NCI-H1694 treated with DMSO at 0.1 percent for 48 hours (cell line): ENCODE results near the gene TFPI.

Experiments
- DNase-seq: peaks from one replicate; lab custom pipeline; 2025; lab: John Stamatoyannopoulos, UW

Gene TFPI

GRCh38 chr2:187466129-187466792, 88.0 kb downstream of the TFPI start:
- DNase-seq: no peak

DNA sequence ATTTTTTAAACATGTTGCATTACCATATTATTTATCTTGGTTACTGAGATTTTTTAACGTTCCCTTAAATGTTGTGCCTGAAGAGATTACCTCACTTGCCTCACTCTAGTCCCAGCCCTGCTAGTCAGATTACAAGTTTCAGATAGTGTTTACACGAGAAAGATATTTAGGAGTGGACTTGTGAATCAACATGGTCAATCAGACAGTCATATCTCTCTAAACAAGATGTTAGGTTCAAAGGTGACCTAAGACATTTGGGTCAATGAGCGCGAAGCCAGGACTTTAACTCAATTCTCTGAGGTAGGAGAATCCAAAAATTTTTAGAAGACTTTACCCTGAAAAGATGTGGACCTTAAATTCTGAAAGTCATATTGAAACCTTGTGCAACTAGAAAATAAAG, 91.4 kb downstream of the TFPI start:
- no peak for DNase-seq

- peak; percentile 95 for DNase-seq
These were observed 92.7 kb downstream of the TFPI start for GRCh38 chr2:187461294-187462261.

DNA sequence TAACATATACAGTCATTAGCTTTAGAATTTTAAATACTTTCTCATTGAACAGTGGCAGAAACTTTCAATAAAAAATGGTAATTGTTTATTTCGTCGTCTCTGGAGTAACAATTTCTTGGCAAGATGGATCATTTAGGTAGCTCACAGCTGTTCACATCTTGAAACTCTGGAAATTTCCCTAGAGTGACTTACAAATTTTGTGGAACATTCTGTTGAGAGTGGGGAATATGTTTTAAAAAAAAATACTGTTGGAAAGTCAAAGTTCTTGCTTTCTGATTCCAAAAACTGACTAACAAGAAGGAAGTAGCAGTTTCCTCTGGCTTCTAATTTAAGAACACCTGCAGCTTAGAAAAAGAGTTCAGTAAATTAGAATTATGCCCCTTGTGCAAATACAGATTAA, 95.0 kb downstream of the TFPI start:
- DNase-seq: no peak

DNA sequence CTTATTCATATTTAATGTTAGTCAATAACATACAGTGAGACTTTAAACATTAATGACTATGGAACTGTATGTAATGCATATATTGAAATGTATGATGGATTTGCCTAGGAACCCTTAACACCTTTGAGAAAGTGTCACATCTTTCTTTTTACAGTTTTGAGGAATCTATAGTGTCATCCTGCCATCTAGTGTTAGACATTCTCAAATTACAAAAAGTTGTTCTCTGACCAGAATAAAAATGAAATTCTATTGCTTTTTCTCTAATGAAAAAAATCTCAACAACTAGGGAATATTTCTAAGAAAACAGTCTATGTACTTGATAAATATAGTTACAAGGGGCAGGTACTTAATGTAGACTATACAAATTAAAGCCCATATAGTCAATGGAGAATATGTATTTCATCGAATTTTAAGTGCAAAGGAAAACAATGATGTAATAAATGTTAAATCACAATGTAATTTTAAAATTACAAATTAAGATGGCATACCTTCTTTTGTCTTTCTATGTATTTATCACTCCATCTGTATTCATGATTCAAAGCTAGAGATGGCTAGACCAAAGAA, 101.1 kb downstream of the TFPI start:
- DNase-seq: peak; percentile 46

DNA sequence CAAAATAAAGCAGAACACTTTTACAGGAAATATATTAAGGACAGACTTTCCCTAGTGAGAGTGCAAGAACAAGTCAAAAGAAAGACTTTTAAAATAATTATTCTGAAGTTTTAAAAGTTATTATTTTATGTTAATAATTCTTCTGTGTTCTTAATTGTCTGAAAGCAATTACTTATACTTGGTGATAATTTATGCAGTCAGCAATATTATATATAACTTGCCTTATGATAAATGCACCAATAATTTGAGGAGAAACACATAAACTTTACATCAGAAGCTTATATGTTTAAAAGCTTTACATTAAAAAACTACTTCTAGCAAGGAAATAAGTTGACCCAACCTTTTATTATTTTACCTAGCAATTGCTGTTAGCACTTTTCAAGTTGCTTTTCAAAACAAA, 102.7 kb downstream of the TFPI start:
- no peak for DNase-seq

DNA sequence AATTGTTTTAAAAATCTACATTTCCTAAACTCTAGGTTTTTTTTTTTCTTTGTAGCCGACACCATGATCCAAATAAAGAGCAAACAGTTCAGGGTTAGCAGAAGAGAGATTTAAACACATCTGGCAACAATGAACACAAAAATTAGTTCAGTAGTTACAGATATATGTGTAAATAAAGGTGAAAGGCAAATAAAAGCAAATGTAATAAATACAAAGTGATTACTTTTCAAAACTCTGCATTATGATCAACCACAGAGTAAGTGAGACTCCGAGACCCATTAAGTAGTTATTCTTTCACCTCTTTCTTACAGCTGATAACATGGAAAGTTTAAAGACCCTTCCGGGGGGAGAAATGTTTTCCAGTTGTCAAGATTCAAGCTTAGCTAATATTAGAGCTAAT, 106.9 kb downstream of the TFPI start:
- no peak for DNase-seq

GRCh38 chr2:187446711-187447110, 107.5 kb downstream of the TFPI start:
- DNase-seq: no peak

DNA sequence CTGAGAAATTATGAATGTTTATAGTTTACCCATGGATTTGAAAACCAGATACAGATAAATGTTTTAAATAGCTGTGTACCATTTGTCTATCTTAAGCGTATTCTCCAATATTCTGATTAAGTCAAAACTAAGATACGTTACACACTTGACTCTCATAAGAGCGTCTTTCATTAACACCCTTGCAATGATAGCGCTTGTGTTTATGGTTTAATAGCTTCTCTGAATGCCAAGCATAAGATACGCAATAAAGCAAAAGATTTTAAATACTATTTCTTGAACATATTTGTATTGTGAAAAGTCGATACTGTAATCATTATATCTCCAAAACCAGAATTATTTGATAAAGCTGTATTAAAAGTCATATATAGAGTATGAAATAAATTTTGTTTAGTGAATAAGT, 109.2 kb downstream of the TFPI start:
- no peak for DNase-seq

- DNase-seq: no peak
These were observed 111.5 kb downstream of the TFPI start for GRCh38 chr2:187442778-187443177.

- DNase-seq: no peak
These were observed 111.9 kb downstream of the TFPI start for GRCh38 chr2:187442378-187442777.

DNA sequence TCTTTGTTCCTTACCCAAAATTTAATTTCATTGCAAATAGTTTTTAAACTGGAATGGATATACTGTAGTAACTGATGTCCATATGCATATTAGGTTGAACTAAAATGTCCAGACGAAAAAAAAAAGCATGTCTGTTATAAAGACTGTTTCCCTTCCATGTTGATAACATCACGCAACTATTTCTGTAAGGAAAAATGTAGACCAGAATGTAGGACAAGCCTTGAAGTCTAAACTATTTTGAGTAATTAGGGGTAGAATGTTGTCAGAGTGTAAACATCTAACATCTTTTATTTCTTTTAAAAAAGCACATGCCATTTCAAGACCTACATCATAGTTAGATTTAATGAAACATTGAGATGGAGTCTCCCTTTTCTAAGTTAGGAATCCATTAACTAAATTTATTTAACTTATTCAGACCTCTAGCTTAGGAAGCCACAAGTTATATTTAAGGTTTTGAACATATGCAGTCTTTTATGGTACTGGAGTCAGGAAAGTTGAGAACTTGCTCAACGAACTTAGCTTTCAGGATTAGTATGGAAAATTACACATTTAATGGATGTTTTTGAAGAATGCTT, 114.0 kb downstream of the TFPI start:
- DNase-seq: no peak

GRCh38 chr2:187438455-187438854, 115.8 kb downstream of the TFPI start:
- DNase-seq: no peak

DNA sequence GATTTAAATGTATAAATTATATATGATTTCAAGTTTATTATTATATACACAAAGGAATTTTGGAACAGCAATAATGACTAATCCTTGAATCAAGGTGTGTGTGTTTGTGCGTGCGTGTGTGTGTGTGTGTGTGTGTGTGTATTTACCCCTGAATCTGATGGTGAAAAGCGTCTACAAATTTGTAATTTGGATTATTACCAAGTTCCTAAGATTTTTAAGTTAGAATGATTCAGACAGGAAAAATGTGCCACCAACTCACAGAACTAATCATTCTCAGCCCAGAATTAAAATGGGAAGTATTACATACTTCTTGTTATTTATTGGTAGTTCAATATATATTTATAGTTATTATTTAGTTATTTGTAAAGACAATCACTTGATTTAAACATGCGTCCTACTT, 118.5 kb downstream of the TFPI start:
- no peak for DNase-seq

GRCh38 chr2:187435078-187435477, 119.2 kb downstream of the TFPI start:
- DNase-seq: no peak

- no peak for DNase-seq
These were observed 119.9 kb downstream of the TFPI start for GRCh38 chr2:187434342-187434785.

GRCh38 chr2:187431911-187432310, 122.3 kb downstream of the TFPI start:
- DNase-seq: no peak

DNA sequence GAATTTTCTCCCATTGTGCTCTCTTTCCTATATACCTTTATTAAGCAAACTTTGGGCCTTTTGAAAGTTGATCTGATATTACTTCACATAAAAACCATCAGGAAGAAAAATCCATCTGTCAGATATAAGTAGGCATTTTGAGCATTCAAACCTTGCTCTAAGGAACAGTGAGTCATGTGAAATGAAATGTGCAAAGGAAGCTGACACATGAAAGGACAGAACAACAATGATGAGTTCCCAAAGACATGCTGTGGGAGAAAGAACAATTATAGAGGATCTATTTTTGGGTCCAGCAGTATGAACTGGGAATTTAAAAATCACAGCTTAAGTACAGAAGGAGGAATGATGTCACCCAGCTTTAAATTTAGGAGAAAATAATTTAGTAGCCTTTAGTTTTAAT, 124.2 kb downstream of the TFPI start:
- no peak for DNase-seq

DNA sequence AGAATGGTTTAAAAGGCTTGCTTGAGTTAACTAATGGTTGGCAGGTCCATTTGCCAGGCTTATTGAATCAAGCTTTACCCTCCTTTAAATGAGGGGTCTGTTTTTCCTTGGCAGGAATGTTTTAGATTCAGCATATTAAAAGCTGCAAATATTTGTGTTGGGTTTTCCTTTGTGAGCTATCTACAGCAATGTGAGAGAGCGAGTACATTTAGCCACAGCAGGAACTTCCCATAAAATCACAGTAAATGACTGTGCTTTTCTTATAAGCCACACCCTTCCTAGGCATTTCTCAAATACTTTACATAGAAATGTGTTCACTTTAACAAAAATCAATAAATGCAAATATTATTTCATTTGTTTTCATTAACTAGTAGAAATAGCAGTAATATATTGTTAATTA, 130.1 kb downstream of the TFPI start:
- no peak for DNase-seq

GRCh38 chr2:187422282-187422681, 132.0 kb downstream of the TFPI start:
- DNase-seq: no peak

DNA sequence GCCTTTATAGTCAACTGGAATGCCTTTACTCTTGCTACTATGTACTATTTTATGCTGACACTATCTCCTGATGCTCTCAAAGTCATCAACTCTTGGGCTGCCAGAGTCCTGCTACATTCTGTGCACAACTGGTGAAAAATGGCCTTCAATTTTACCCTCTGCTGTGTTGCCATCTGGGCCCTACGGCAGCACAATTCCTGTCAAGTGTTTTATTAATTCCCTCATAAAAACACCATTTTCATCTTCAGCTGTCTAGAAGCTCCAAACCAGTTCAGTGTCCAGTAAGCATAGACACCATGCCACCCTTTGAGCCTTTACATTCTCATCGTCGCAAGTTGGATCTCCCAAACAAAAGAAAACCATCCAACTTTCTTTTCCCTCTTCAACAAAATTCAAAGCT, 132.7 kb downstream of the TFPI start:
- DNase-seq: no peak

GRCh38 chr2:187419808-187420207, 134.4 kb downstream of the TFPI start:
- no peak for DNase-seq

- no peak for DNase-seq
These were observed 138.8 kb downstream of the TFPI start for GRCh38 chr2:187415449-187415848.
